ENCODE data around the gene CCT5. TPM values are rescaled to one million over a fixed set of nuclear protein-coding genes. Genes with fewer than 3 reads are reported as not detected.
"Not testable (repeated sequence)": the region's sequence is repeated elsewhere in the genome, so short reads cannot be mapped to it uniquely, and the experiment has no call there.

Gene CCT5
- total RNA-seq, 4 donors from 2014 or later, result 69.1 to 150 (median 125) TPM

DNA sequence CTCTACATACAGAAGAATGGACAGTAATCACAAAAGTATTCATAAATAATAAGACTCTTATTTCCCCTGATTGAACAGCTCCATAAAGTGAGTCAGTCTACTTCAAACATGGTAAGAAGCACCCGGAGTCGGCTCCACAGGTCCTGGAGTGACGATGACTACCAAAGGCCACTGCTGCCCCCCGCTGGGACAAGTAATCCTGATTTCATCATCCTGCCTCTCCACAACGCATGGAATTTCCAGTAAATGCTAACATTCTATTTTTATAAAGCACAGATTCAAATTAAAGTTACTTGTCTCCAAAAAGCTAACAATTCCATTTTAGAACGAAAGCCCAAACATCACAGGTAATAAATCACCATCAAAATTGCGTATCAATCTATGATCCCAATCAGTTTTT lies 16.6 kb upstream of the CCT5 start:
- WGBS, 2 donors, result 53 to 65% methylated on average over 7 of the region's 7 CpGs
- no peak overlapping the region for H3K4me3 ChIP-seq (ENCODE audit: low read depth, poor library complexity, severe bottlenecking)
- DNase-seq (ENCODE audit: low spot score in 2 of 2), result no peak
- TF ChIP-seq POLR2A (IDR thresholded peaks at IDR 0.05), result no peak
- TF ChIP-seq, protein P1, sequence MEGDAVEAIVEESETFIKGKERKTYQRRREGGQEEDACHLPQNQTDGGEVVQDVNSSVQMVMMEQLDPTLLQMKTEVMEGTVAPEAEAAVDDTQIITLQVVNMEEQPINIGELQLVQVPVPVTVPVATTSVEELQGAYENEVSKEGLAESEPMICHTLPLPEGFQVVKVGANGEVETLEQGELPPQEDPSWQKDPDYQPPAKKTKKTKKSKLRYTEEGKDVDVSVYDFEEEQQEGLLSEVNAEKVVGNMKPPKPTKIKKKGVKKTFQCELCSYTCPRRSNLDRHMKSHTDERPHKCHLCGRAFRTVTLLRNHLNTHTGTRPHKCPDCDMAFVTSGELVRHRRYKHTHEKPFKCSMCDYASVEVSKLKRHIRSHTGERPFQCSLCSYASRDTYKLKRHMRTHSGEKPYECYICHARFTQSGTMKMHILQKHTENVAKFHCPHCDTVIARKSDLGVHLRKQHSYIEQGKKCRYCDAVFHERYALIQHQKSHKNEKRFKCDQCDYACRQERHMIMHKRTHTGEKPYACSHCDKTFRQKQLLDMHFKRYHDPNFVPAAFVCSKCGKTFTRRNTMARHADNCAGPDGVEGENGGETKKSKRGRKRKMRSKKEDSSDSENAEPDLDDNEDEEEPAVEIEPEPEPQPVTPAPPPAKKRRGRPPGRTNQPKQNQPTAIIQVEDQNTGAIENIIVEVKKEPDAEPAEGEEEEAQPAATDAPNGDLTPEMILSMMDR (IDR thresholded peaks at IDR 0.05), result no peak
- intact Hi-C loops (cut with DNase I; ENCODE audit: low total_unique reads), result loop anchor here (5.0 kb wide), 1 partner anchor 836 kb away; no protein-coding TSS in a partner anchor

DNA sequence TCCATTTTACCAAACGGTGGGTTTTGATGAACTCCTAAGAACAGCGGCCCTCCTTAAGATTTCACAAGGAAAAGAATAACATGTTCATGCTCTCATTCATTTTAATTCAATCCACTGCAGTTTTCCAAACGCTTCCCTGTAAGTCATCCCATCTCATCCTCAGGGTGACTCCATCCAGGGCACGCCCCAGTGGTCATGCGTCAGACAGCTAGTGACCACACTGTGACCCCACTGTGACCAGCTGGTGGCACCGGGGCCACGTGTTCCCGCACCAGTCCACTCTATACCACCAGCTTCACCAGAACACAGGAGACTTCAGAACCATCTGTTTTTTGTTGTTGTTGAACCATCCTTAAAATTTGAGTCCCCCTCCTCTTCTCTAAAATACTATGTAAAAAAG lies 14.7 kb upstream of the CCT5 start:
- H3K4me3 ChIP-seq (ENCODE audit: low read depth, poor library complexity, severe bottlenecking), result no peak overlapping the region
- TF ChIP-seq POLR2A (IDR thresholded peaks at IDR 0.05), result no peak
- TF ChIP-seq, protein P1 (IDR thresholded peaks at IDR 0.05), result no peak
- no peak for DNase-seq (ENCODE audit: low spot score in 2 of 2)
- 88 to 93% methylated on average over 8 of the region's 8 CpGs for WGBS, 2 donors
- intact Hi-C loops (cut with DNase I; ENCODE audit: low total_unique reads), result no loop called here

DNA sequence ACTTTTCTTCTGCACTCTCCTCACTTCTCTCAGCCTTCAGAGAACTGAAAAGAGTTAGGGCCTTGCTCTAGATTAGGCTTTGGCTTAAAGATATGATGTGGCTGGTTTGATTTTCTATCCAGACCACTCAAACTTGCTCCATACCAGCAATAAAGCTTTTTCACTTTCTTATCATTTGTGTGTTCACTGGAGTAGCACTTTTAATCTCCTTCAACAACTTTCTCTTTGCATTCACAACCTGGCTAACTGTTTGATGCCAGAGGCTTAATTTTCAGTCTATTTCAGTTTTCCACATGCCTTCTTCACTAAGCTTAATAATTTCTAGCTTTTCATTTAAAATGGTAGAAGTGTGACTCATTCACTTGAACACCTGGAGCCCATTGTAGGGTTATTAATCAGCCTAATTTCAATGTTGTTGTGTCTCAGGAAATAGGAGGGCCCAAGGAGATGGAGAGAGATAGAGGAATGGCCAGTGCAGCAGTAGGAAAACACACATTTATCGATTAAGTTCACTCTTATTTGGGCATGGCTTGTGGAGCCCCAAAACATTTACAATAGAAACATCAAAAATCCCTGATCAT lies 6.3 kb upstream of the CCT5 start:
- H3K4me3 ChIP-seq (ENCODE audit: low read depth, poor library complexity, severe bottlenecking), result no peak overlapping the region
- TF ChIP-seq, protein P1 (IDR thresholded peaks at IDR 0.05), result no peak
- TF ChIP-seq POLR2A (IDR thresholded peaks at IDR 0.05), result no peak
- intact Hi-C loops (cut with DNase I; ENCODE audit: low total_unique reads), result no loop called here
- WGBS, 2 donors, result 80 to 84% methylated on average over 1 of the region's 1 CpG
- DNase-seq (ENCODE audit: low spot score in 2 of 2), result no peak

DNA sequence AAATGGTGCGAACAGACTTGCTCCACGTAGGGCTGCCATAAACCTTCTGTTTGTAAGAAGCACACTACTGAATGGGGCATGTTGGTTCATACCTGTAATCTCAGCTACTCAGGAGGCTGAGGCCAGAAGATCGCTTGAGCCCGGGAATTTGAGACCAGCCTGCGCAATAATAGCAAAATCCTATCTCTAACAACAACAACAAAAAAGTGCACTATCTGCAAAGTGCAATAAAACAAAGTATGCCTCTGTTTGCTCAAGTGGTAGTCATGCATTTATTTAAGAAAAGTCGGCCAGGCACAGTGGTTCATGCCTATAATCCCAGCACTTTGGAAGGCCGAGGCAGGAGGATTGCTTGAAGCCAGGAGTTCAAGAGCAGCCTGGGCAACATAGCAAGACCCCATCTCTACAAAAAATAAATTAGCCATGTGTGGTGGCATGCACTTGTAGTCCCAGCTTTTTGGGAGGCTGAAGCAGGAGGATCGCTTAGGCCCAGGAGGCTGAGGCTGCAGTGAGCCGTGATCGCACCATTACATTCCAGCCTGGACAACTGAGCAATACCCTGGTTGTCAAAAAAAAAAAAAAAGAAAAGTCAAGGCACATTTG lies 5.6 kb upstream of the CCT5 start:
- no peak overlapping the region for H3K4me3 ChIP-seq (ENCODE audit: low read depth, poor library complexity, severe bottlenecking)
- intact Hi-C loops (cut with DNase I; ENCODE audit: low total_unique reads), result no loop called here
- DNase-seq (ENCODE audit: low spot score in 2 of 2), result no peak
- WGBS, 2 donors, result 96% methylated on average over 10 of the region's 10 CpGs
- TF ChIP-seq POLR2A (IDR thresholded peaks at IDR 0.05), result no peak
- TF ChIP-seq, protein P1 (IDR thresholded peaks at IDR 0.05), result no peak

DNA sequence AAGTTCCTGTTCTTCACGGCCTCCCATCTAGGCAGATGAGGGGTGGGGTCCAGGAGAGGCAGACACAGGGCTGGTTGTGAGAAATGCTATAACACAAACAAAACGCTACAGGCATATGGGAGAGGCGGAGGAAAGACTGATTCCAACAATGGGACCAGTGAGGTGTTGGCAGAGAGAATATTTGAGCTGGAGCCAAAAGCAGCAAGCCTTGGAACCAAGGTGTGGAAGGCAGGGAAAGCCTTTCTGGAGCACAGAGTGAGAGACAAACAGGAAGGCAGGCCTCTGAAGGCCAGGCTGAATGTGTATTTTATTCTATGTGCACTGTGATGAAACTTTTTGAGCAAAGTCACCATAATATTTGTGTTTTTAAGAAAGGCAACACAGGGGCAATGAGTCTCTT lies 3.3 kb upstream of the CCT5 start:
- intact Hi-C loops (cut with DNase I; ENCODE audit: low total_unique reads), result no loop called here
- H3K4me3 ChIP-seq (ENCODE audit: low read depth, poor library complexity, severe bottlenecking), result no peak overlapping the region
- DNase-seq (ENCODE audit: low spot score in 2 of 2), result no peak
- 38 to 58% methylated on average over 3 of the region's 3 CpGs for WGBS, 2 donors
- TF ChIP-seq, protein P1 (IDR thresholded peaks at IDR 0.05), result no peak
- no peak for TF ChIP-seq POLR2A (IDR thresholded peaks at IDR 0.05)

DNA sequence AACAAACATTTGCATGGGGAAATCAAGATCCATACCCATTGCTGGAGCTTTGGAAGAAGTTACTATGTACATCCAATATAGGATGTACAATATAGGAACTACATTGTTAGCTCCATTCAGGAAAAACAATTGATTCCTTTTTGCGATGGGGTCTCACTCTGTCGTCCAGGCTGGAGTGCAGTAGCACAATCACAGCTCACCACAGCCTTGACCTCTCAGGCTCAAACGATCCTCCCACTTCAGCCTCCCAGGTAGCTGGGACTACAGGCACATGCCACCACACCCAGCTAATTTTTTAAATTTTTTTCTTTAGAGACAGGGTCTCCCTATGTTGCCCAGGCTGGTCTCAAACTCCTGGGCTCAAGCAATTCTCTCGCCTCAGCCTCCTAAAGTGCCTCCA lies 2.9 kb upstream of the CCT5 start:
- intact Hi-C loops (cut with DNase I; ENCODE audit: low total_unique reads); DNase-seq (ENCODE audit: low spot score in 2 of 2); H3K4me3 ChIP-seq (ENCODE audit: low read depth, poor library complexity, severe bottlenecking): not testable (repeated sequence)
- 77 to 82% methylated on average over 4 of the region's 4 CpGs for WGBS, 2 donors
